ENCODE measurements around the gene SDF4.

DNA sequence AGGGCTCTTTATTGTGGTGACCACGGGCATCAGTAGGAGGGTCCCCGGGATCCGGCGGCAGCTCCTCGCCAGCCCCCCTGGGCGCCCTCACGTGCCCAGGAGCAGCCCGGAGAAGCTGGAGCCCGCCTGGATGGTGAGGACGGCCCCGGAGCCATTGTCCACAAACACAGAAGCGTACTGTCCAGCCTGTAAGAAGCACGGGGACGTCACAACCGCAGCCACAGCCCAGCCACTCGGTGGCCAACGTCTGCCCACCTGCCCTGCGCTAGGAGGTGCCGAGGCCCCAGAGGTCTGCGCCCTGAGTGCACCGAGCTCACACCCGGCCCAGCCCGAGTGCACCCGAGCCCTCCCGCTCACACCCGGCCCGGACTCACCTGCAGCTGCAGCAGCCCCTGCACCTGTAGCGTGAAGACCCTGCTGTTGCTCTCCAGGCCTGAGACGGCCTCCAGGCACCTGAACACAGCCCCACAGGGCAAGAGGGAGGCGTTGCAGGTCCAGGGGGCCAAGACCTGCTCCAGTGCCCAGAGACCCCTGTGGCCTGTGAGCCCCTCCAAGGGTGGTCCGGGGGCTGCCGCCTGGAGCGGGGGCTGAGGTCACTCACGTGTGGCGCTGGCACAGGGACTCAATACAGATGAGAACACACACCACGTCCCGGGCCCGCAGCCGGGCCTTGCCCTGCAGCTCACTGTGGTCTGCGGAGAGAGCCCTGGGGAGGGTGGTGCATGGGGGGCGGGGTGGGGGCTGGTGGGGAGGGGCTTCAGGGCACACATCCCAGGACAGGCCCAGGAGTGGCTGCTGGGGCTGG is 10.9 kb upstream of the SDF4 start:
- TF ChIP-seq, protein P1, sequence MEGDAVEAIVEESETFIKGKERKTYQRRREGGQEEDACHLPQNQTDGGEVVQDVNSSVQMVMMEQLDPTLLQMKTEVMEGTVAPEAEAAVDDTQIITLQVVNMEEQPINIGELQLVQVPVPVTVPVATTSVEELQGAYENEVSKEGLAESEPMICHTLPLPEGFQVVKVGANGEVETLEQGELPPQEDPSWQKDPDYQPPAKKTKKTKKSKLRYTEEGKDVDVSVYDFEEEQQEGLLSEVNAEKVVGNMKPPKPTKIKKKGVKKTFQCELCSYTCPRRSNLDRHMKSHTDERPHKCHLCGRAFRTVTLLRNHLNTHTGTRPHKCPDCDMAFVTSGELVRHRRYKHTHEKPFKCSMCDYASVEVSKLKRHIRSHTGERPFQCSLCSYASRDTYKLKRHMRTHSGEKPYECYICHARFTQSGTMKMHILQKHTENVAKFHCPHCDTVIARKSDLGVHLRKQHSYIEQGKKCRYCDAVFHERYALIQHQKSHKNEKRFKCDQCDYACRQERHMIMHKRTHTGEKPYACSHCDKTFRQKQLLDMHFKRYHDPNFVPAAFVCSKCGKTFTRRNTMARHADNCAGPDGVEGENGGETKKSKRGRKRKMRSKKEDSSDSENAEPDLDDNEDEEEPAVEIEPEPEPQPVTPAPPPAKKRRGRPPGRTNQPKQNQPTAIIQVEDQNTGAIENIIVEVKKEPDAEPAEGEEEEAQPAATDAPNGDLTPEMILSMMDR (IDR thresholded peaks at IDR 0.05), result no peak
- TF ChIP-seq POLR2A (IDR thresholded peaks at IDR 0.05), result no peak

Data from lower leg skin (tissue), 3 donors.